Ammon's horn (tissue), 1 donor: ENCODE results near the gene RNF212B.
"Not testable (repeated sequence)": the region's sequence is repeated elsewhere in the genome, so short reads cannot be mapped to it uniquely, and the experiment has no call there.

Experiments
- DNase-seq: peaks from one replicate; pipeline ENCODE4 v3.0.0-alpha.2; 2016; ENCODE audit warnings: low spot score

RNF212B gene

GRCh38 chr14:23237772-23238594 is at the start of gene RNF212B:
Gene RNF212B, plus strand, starts transcription at chr14:23237936. Its CDS starts 2,410 bp downstream, at chr14:23240346.
- DNase-seq: peak; percentile 87

- DNase-seq: no peak
These were observed 44.3 kb upstream of the RNF212B start for GRCh38 chr14:23193432-23193831.

GRCh38 chr14:23195552-23196101 is 42.1 kb upstream of the RNF212B start:
- DNase-seq: no peak

- not testable (repeated sequence) for DNase-seq
These were observed 41.2 kb upstream of the RNF212B start for GRCh38 chr14:23196487-23196886.

GRCh38 chr14:23199141-23199540 is 38.6 kb upstream of the RNF212B start:
- not testable (repeated sequence) for DNase-seq

GRCh38 chr14:23202001-23202400 is 35.7 kb upstream of the RNF212B start:
- DNase-seq: no peak

- DNase-seq: no peak
These were observed 31.2 kb upstream of the RNF212B start for GRCh38 chr14:23206422-23207145.

GRCh38 chr14:23207146-23207540 is 30.6 kb upstream of the RNF212B start:
- DNase-seq: no peak

GRCh38 chr14:23208324-23208723 is 29.4 kb upstream of the RNF212B start:
- DNase-seq: no peak

- no peak for DNase-seq
These were observed 27.9 kb upstream of the RNF212B start for GRCh38 chr14:23209651-23210423.

- no peak for DNase-seq
These were observed 22.3 kb upstream of the RNF212B start for GRCh38 chr14:23215421-23215820.

- DNase-seq: no peak
These were observed 20.4 kb upstream of the RNF212B start for GRCh38 chr14:23217032-23218020.

GRCh38 chr14:23219075-23219474 is 18.7 kb upstream of the RNF212B start:
- no peak for DNase-seq

- DNase-seq: not testable (repeated sequence)
These were observed 12.8 kb upstream of the RNF212B start for GRCh38 chr14:23224958-23225357.

GRCh38 chr14:23227566-23227965 is 10.2 kb upstream of the RNF212B start:
- DNase-seq: no peak

GRCh38 chr14:23228812-23229211 is 8.9 kb upstream of the RNF212B start:
- DNase-seq: no peak

- DNase-seq: not testable (repeated sequence)
These were observed 5.4 kb upstream of the RNF212B start for GRCh38 chr14:23232241-23232808.

- DNase-seq: no peak
These were observed 2.9 kb downstream of the RNF212B start for GRCh38 chr14:23240661-23241060.

- DNase-seq: not testable (repeated sequence)
These were observed 3.5 kb downstream of the RNF212B start for GRCh38 chr14:23241061-23241715.

- DNase-seq: no peak
These were observed 4.3 kb downstream of the RNF212B start for GRCh38 chr14:23242076-23242475.
